GM18526 (cell line): Measurements from ENCODE around the gene MBOAT1.

Source experiments
- POLR2A ChIP-seq: IDR thresholded peaks from 3 replicates; pipeline ENCODE4 v1.6.1; 2011; ENCODE audit not compliant: insufficient read length; ENCODE audit errors: extremely low read depth

The MBOAT1 gene

GRCh38 chr6:20192625-20193024 is 19.6 kb downstream of the MBOAT1 start:
- TF ChIP-seq POLR2A, result no peak

DNA sequence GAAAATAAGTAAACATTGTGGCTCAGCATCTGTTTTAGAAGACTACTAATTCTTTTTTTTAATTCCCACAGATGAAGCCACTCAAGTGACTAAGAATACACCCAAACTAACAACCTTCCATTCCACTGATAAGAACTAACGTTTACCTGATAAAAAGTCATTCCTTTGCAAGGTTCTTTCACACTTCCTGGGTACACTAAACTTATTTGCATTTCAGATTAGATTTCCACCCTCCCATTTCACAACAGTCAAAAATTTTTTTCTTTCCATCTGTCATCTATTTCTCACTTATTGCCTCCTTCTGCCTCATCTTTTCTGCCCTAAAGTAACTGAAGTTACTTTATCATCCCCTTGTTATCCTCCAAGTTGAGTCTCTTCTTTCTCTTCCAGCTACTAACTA is 20.3 kb downstream of the MBOAT1 start:
- TF ChIP-seq POLR2A, result no peak

DNA sequence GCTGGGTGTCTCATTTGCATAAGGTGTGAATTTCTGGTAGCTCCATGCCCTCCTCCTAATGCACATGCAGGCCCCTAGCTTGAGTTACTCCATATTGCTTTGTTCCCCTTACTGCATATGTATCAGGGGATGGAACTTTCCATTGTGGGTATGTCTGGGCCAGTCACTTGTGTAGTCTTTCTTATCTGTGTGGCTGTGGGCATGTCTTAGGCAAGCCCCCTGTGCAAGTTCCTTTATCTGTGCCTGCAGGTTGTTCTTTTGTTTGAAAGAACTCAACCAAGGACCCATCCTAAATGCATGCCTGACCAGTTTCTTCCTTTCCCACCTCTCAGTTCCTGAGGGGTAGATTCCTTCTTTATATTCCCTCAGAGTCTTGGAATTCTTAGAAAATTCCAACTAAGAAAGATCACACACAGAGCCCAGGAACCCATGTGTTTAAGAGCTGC is 23.6 kb downstream of the MBOAT1 start:
- TF ChIP-seq POLR2A, result no peak

- TF ChIP-seq POLR2A, result no peak
Observed at GRCh38 chr6:20186981-20187380, 25.3 kb downstream of the MBOAT1 start.

GRCh38 chr6:20183706-20184105 is 28.6 kb downstream of the MBOAT1 start:
- no peak for TF ChIP-seq POLR2A

DNA sequence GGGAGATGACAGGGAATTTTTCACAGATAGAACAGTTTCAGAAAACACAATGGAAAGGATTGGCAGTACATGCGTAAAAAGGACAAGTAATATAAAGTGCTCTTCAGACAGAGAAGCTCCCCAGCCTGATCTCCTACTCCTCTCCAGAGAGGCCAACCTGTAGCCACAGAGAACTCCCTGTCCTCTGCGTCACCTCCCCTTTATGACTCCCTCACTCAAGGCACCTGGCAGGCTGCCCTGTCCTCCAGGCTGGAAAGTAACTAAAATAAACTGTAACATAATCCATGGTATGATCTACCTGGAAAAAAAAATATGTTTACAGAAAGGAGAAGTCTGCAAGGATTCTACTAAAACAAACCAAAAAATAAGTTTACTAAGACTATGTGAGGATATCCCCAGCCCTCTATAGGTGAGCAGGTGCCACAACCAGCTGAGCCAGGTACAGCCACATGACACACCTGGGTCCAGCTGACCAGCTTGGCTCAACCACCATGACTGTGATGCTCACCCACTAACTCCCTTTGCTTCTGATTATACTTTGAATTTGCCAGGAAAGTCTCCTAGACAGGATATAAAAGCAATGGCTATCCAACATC is 29.2 kb downstream of the MBOAT1 start:
- TF ChIP-seq POLR2A, result no peak

GRCh38 chr6:20182069-20182468 is 30.2 kb downstream of the MBOAT1 start:
- TF ChIP-seq POLR2A, result no peak

DNA sequence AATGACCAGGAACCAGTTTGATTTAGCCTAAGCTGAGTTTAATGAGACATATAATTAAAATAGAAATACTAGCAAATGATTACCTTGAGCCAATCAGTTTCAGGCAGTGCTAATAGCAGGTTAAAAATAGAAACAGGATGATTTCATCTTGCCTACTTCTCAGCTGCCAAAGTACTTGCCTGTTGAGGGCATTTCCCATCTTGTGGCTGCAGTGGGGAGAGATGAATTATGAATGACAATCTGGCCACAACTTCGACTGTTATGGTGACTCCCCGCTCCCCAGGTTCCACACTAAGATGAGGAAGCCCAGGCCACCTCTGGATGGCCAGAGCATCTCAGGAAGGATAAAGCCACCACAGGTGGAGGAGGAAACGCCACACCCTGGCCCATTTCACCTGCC is 31.3 kb downstream of the MBOAT1 start:
- TF ChIP-seq POLR2A, result no peak

GRCh38 chr6:20178327-20178726 is 33.9 kb downstream of the MBOAT1 start:
- TF ChIP-seq POLR2A, result no peak

- no peak for TF ChIP-seq POLR2A
Observed at GRCh38 chr6:20175810-20176410, 36.4 kb downstream of the MBOAT1 start.

DNA sequence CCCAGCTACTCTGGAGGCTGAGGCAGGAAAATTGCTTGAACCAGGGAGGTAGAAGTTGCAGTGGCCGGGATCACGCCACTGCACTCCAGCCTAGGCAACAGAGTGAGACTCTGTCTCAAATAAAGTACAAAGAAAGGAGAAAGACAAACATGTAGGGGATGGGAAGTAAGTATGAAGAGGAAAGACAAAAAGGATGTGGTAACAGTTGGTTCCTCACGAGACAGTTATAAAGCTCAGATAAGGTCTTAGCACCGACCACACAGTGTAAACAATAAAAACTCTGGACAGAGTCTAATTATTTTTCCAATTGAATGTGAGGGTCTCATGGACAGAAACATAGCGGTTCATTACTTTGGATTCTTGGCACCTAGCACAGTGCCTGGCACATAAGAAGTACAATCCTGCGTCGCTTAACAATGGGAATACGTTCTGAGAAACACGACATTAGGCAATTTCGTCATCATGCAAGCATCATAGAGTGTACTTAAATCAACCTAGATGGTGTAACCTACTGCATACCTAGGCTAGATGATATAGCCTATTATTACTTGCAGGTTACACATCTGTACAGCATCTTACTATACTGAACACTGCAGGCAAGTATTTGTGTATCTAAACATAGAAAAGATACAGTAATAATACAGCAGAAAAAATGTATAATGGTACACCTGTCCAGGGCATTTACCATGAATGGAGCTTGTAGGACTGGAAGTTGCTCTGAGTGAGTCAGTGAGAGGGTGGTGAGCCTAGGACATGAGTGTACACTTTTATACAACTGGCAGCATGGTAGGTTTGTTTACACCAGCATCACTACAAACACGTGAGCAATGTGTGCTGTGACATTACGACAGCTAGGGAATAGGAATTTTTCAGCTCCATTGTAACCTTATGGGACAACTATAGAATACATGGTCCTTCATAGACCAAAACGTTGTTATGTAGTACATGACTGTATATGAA is 38.2 kb downstream of the MBOAT1 start:
- TF ChIP-seq POLR2A, result no peak

DNA sequence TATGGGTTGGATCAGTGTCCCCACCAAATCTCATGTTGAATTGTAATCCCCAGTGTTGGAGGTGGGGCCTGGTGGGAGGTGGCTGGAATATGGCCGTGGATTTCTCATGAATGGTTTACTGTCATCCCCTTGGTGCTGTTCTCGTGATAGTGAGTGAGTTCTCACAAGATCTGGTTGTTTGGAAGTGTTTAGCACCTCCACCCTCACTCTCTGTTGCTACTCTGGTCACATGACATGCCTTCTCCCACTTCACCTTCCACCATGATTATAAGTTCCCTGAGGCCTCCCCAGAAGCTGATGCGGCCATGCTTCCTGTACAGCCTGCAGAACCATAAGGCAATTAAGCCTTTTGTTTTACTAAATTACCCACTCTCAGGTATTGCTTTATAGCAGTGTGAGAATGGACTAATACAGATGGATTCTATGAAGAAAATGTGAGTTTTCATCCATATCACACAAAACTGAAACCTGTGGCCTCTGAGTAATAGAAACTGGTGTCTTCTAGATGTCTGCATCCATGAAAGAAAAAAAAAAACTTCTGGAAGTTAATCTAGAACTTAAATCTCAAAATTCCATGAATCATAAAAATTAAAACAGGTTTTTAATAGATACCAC is 39.3 kb downstream of the MBOAT1 start:
- no peak for TF ChIP-seq POLR2A

DNA sequence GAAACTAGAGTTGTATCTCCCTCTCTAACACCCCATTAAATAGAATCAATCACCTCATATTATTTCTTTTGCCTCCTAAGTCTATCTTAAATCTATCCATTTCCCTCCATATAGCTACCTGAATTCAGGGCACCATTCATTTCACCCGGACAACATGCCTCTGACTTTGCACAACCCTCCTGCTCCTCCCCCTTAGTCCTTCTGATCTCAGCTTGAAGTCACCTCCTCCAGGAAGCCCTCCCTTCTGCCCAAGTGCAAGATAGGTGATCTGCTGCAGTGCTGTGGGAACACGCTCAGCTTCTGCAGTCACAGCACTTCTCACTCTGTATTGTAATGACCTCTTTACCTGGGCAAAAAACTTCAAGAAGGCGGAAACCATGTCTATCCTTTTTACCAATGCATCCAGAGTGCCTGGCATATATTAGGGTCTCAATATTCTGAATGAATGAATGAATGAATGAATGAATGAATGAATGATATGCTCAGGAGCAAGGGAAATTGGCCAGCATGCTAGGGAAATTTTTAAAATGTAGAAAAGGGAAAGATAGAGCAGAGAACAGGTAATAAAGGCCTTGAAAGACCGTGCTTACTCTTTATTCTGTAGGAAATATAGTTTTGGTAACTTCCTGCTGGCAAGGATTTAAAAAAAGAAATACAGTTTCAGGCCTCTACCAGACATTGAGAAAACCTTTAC is 41.7 kb downstream of the MBOAT1 start:
- no peak for TF ChIP-seq POLR2A

- no peak for TF ChIP-seq POLR2A
Observed at GRCh38 chr6:20169786-20170185, 42.5 kb downstream of the MBOAT1 start.

DNA sequence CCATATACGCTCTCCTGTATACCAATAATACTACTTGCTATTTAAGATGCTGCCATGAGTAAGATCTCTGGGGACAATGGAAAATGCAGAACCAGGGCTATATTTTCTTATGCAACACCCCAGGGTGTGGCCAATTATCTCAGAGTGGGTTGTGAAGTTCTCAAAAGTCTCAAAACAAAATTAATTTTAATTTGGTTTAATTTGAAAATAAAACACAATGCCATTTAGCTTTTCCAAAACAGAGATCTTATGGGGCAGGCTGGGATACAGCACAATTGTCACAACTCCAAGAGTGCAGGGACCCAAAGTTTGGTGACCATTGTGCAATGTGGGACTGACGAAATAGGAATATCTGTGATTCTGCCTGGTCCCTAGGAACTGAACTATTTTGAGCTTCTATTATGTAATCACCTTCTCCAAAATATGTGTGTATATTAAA is 43.1 kb downstream of the MBOAT1 start:
- TF ChIP-seq POLR2A, result no peak
